Thoracic aorta (tissue), 2 donors: ENCODE measurements around the gene ZW10. TPM values are rescaled to one million over a fixed set of nuclear protein-coding genes. Genes with fewer than 3 reads are reported as not detected.
"Not testable (repeated sequence)": the region's sequence is repeated elsewhere in the genome, so short reads cannot be mapped to it uniquely, and the experiment has no call there.

Experiments
- ATAC-seq: fragments of 150-250 bp; one replicate; pipeline ENCODE4 v1.8.0; 2017; ENCODE audit warnings: low read depth; ENCODE audit not compliant: insufficient number of reproducible peaks, low FRiP score
- DNase-seq: peaks from one replicate; pipeline ENCODE4 v3.0.0-alpha.2; 2020; ENCODE audit warnings: low spot score
- H3K27ac ChIP-seq, 2 donors: fragments of 200-600 bp; sonication (generic); 1 replicate in 1 of 2; 2 replicates in 1 of 2; pipeline ENCODE4 v1.5.1; 2016; ENCODE audit warnings: mild to moderate bottlenecking in 2 of 2, moderate library complexity in 2 of 2
- H3K27me3 ChIP-seq: fragments of 200-600 bp; sonication (generic); replicated peaks from 2 replicates; pipeline ENCODE4 v1.6.0; 2016; ENCODE audit warnings: mild to moderate bottlenecking; ENCODE audit not compliant: insufficient read depth
- H3K36me3 ChIP-seq: fragments of 200-600 bp; sonication (generic); one replicate; pipeline ENCODE4 v1.5.1; 2016
- H3K4me1 ChIP-seq, 2 donors: fragments of 200-600 bp; sonication (generic); 1 replicate in 1 of 2; 2 replicates in 1 of 2; pipeline versions ENCODE4 v1.5.1 to v1.6.0; 2016; ENCODE audit warnings: low read depth in 2 of 2, mild to moderate bottlenecking in 1 of 2; ENCODE audit not compliant: control insufficient read depth in 1 of 2
- H3K4me3 ChIP-seq: fragments of 200-600 bp; sonication (generic); 2 replicates; pipeline ENCODE4 v1.5.1; 2016; ENCODE audit warnings: mild to moderate bottlenecking
- H3K9me3 ChIP-seq: fragments of 200-600 bp; sonication (generic); 2 replicates; pipeline ENCODE4 v1.5.1; 2016
- CTCF ChIP-seq: fragments of 200-600 bp; sonication (generic); IDR thresholded peaks from one replicate; pipeline ENCODE4 v1.5.1; 2019; ENCODE audit warnings: antibody characterized with exemption
- total RNA-seq, 2 donors: library from RNA; depleted of rRNA; stranded (reverse); fragments of >200 nt; gene quantifications; one replicate each; pipeline versions ENCODE4 v1.1.0 to v1.2.3, GENCODE V29; 2016

The ZW10 gene
- total RNA-seq, 2 donors from 2014 or later: 5.3 to 18.7 TPM

GRCh38 chr11:113789675-113790320 lies 16.3 kb upstream of the ZW10 start:
- Histone ChIP-seq H3K27ac (no peak overlapping the region), H3K9me3 (no peaks in the 10 kb centered on the region), H3K36me3 (no peaks in the 10 kb centered on the region), H3K4me3 (no peak overlapping the region), H3K4me1 (no peaks in the 10 kb centered on the region), H3K27me3 (no peaks in the 10 kb centered on the region)
- no peak for DNase-seq
- ATAC-seq: no peak
- no peak for TF ChIP-seq CTCF

- not testable (repeated sequence) for H3K4me3 ChIP-seq, ATAC-seq, H3K27ac ChIP-seq, H3K4me1 ChIP-seq, DNase-seq, H3K36me3 ChIP-seq, H3K9me3 ChIP-seq, H3K27me3 ChIP-seq
Measured at GRCh38 chr11:113789016-113789415, 15.5 kb upstream of the ZW10 start.

- Histone ChIP-seq H3K36me3 (no peaks in the 10 kb centered on the region), H3K27ac (no peak overlapping the region), H3K4me1 (peaks cover 7 to 14% of the 10 kb centered on the region in 2 donors), H3K27me3 (no peaks in the 10 kb centered on the region), H3K9me3 (no peaks in the 10 kb centered on the region), H3K4me3 (no peak overlapping the region)
- TF ChIP-seq CTCF: no peak
- DNase-seq: no peak
- no peak for ATAC-seq
Measured at GRCh38 chr11:113782134-113782533, 8.6 kb upstream of the ZW10 start.

- Histone ChIP-seq H3K9me3 (no peaks in the 10 kb centered on the region), H3K36me3 (no peaks in the 10 kb centered on the region), H3K27me3 (no peaks in the 10 kb centered on the region), H3K4me3 (no peak overlapping the region), H3K27ac (no peak overlapping the region), H3K4me1 (peaks cover 7 to 14% of the 10 kb centered on the region in 2 donors)
- TF ChIP-seq CTCF: no peak
- no peak for ATAC-seq
- no peak for DNase-seq
Measured at GRCh38 chr11:113781682-113782081, 8.2 kb upstream of the ZW10 start.

- H3K27me3 ChIP-seq: no peaks in the 10 kb centered on the region
- DNase-seq: no peak
- no peaks in the 10 kb centered on the region for H3K9me3 ChIP-seq
- peaks cover 7 to 14% of the 10 kb centered on the region in 2 donors for H3K4me1 ChIP-seq
- ATAC-seq: no peak
- no peak within 1 kb of the TSS for H3K4me3 ChIP-seq
- no peaks in the 10 kb centered on the region for H3K36me3 ChIP-seq
- H3K27ac ChIP-seq: peak within 1 kb of the TSS in 1 of 2 donors; percentile 59
- no peak for TF ChIP-seq CTCF
Measured at GRCh38 chr11:113779496-113779895, 6.0 kb upstream of the ZW10 start, which contains the start of gene CLDN25. Gene CLDN25 (plus strand): TSS chr11:113779796. CDS start chr11:113779796, 0 bp downstream.
